Measurements from ENCODE around the gene GKN1. TPM values are rescaled to one million over a fixed set of nuclear protein-coding genes. Genes with fewer than 3 reads are reported as not detected.

Gene GKN1
- total RNA-seq, 1 donor from 2014 or later, result not detected

GRCh38 chr2:68959001-68959400 is 15.4 kb upstream of the GKN1 start:
- no peak for DNase-seq (ENCODE audit: low read depth)

GRCh38 chr2:68961380-68961779 is 13.1 kb upstream of the GKN1 start:
- no peak for DNase-seq (ENCODE audit: low read depth)

DNA sequence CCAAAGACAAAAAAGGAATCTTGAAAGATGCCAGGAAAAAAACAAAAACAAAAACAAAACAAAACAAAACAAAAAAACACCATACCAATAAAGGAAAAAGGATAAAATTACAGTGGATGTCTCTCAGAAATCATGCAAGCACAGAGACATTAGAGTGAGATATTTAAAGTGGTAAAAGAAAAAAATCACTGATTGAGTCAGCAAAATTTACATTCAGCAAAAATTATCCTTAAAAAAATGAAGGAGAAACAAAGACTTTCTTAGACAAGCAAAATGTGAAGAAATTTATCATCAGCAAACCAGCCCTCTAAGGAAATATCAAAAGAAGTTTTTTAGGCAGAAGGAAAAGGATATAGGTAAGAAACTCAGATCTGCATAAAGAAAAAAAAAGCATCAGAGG is 10.2 kb upstream of the GKN1 start:
- no peak for DNase-seq (ENCODE audit: low read depth)

DNA sequence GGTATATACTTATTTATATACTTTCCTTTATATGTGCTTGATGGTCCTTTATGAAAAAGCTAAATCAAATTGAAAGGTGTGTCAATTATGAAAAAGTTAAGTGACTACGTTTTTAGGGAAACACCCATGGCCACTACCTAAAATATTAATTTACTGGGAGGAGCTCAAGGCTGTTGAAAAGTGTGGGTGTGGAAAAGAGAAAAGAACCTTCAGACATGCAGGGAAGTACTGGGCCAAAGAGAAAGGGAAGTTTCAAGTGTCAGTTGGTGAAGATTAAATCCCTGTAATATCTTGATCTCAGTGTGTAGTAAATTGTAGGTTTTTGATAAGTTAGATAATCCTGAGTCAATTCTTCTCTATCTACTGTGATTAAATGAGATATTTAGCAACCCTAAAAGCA is 6.2 kb upstream of the GKN1 start:
- DNase-seq (ENCODE audit: low read depth), result no peak

DNA sequence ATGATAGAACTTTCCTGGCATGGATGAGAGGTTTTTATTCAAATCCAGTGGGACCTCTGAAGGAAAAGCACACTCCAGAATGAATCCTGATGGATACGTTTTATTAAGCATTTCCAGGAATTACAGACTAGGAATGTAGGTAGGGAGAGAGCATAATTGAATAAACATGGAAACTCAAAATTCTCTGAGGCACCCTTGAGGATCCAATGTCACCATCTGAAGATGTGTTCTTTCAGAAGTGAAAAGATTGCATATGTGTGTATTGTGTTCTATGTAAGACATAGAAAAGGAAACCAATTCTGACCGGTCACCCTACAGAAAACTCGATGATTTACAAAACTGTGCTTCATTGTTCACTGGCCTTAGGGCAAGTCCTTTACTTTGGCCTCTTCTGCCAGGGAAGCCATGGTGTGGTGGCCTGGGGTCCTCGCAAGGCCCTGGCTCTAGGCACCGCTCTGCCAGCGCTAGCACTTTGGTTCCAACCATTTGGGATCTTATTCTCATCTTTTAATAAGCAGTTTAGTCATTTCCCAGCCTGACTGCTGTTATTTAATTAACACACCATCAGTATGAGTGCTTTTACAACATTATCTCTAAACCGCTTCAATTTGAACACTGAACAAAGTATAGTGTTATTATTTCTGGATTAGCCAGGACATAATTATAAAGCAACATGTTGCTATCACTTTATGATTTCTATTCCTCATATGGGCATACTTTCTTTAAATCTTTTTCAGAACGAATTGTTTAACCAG is 4.5 kb upstream of the GKN1 start:
- no peak for DNase-seq (ENCODE audit: low read depth)

DNA sequence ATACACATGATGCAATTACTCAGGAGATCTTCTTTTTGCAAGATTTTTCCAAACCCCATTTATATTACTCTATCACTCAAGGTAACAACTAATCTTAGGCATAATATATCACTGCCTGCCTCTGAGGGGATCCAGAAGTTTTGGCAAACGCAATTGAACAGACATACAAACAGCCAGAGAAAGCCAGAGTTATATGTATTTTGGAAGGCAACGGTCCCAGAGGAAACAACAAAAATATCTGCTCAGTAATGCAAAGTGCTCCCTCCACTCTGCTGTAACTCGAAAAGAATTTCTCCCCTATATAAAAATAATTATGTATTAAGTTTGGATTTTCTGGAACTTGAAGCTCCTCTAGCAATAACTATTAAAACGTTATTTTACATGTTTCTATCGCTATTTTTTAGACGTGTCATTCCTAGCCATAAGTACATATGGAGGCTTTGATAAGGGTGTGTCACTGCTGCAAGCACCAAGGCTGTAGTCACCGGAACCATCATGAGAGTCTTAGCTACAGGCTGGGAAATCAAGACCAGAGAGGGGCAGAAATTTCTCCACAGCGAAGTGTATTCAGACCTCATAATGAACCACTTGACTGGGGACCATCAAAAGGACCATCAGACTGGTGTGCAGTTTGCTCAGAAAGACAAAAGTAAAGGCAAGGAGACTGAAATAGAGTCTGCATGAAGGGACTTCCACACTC is 3.7 kb upstream of the GKN1 start:
- no peak for DNase-seq (ENCODE audit: low read depth)

GRCh38 chr2:68971591-68972231 is 2.7 kb upstream of the GKN1 start:
- DNase-seq (ENCODE audit: low read depth), result peak; percentile 82

DNA sequence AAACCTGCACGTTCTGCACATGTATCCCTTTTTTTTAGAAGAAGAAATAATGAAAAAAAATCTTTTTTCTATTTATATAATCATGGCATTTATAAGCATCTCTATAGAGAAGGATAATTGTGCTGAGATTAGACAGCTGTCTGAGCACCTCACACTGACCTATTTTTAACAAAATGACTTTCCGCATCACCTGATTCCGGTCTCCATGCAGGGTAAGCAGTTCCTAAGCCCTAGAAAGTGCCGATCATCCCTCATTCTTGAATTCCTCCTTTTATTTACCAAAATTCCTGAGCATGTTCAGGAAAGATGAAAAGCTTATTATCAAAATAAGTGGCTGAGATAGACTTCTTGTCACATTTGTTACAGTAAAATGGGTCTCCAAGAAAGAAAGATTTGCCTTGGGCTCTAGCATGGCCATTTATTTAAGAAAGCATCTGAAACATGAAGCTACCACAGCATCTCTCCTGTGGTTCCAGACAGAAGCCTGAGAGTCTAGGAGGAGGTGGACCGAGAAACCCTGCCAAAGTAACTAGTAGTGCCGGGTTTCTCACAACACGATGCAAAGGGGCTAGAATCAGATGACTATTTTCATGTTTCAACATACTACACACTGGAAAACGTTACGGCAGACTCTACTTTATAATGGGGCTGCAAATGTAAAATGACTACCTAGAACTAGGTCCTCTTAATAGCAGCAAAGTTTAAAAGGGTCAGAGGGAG is 670 bp downstream of the GKN1 start:
- DNase-seq (ENCODE audit: low read depth), result no peak

DNA sequence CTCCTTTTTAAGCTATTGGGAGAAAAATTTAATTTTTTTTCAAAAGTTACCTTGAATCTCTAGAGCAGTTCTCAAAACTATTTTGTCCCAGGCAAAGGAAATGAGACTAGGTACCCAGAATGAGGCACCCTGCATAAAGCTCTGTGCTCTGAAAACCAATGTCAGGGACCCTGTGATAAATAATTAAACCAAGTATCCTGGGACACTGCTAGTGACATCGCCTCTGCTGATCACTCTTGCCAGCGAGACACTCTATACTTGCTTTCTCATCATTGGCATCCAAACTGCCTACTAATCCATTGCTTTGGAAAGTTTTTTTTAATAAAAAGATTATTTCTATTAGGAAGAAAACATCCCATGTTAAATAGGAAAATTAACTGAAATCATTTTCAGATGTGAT is 1.4 kb downstream of the GKN1 start:
- no peak for DNase-seq (ENCODE audit: low read depth)

DNA sequence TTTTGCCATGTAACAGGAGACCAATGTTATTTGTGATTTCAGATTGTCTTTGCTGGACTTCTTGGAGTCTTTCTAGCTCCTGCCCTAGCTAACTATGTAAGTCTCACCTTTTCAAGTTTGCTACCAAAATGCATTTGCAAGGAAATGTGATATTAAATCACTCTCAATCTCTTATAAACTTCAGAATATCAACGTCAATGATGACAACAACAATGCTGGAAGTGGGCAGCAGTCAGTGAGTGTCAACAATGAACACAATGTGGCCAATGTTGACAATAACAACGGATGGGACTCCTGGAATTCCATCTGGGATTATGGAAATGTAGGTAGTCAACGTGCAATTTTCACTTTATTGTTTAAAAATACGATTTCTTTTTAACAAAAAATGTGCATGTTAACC is 3.0 kb downstream of the GKN1 start:
- DNase-seq (ENCODE audit: low read depth), result no peak

- DNase-seq (ENCODE audit: low read depth), result no peak
These were observed 3.7 kb downstream of the GKN1 start for GRCh38 chr2:68978098-68978497.

DNA sequence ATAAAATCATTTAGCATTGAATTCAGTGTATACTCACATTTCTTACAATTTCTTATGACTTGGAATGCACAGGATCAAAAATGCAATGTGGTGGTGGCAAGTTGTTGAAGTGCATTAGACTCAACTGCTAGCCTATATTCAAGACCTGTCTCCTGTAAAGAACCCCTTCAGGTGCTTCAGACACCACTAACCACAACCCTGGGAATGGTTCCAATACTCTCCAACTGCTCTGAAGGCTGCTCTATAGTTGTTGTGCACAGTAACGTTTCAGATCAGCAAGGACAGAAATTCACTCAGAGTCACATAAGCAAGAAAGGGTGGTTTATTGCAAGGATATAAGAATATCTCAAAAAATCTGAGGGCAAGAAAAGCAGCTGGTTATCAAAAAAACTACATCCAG is 6.5 kb downstream of the GKN1 start:
- DNase-seq (ENCODE audit: low read depth), result no peak

GRCh38 chr2:68987021-68987503 is 12.6 kb downstream of the GKN1 start:
- no peak for DNase-seq (ENCODE audit: low read depth)

DNA sequence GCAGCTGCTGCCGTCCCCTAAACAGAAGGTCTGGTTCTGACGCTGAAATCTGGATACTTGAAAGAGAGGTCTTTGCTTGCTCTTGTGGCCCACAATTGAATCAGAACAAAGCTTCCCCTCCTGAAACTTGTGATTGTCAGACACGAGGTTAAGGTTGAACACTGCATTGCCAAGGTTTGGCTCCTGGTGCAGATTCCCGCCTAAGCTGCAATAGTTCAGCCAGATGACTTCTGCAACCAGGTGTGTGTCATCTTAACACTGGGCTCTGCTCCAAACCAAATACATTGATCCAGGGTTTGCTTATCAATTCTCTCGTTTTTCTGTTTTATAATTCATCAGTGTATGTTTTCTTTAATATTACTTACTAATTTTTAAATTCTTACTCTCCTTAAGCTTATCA is 14.6 kb downstream of the GKN1 start:
- DNase-seq (ENCODE audit: low read depth), result no peak

DNA sequence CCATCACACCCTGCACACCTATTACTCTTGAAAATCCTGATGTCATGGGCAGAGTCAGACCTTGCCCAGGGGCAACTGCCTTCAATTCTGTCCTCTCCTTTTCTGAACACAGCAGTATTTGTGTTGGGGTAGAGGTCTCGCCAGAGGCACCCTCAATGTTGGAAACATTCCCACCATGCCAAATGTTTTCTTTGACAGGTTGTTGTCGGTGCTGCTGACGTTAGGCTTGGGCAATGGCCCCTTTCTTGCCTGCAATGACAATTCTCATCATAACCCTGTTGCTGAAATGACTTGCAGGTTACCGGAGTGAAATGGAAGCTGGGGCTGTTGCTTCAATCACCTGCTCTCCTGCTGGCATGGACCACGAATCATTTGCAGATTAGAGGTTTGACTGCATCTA is 17.9 kb downstream of the GKN1 start:
- DNase-seq (ENCODE audit: low read depth), result no peak

DNA sequence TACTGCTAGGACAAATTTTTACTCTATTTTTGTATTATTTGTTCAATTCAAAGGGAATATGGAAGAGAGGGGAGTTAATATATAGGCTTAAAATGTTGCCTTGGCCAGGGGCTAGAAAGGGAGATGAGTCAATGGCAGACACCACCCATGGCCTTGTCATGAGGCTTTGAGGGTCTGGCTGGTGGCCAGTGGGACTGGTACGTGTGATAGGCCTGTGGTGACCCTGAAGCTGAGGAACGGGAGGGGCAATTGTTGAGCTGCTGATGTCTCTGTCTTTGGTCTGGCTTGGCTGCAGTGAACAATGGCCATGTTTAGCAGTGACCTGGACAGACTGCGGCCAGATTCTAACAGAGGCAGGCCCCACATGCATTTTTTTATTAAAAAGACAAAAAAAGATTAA is 18.5 kb downstream of the GKN1 start:
- DNase-seq (ENCODE audit: low read depth), result no peak

DNA sequence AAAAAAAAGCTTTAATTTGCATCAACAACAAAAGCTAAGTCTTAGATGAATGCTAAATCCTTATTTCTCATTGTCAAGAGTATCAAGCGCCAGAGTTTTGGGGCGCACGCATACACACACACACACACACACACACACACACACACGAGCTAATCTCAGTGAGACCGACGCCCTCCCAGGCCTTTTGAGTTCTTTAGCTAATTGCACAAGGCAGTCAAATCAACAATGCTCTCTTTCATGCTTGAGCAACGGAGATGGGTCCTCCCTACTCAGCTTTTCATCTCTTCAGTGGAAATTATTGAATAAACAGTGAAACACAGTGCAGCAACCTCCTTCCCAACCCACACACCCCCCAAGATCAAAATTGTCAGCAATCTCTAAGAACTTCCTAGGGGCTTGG is 19.2 kb downstream of the GKN1 start:
- DNase-seq (ENCODE audit: low read depth), result no peak

DNA sequence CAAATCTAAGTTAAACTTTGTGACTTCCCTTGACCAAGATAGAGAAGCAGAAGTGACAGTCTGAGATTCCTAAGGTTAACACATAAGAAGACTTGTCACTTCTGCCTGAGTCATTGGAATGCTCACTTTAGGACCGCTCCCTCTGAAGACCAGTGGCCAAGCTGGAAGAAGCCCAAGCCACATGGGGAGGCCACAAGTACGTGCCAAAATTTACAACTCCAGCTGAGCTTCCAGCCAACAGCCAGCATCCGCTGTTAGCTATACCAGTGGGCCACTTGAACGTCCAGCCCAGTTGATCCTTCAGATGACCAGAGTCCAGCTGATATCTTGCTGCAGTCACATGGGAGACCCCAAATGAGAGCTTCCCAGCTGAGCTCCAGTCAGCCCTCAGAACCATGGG is 20.4 kb downstream of the GKN1 start:
- DNase-seq (ENCODE audit: low read depth), result no peak

DNA sequence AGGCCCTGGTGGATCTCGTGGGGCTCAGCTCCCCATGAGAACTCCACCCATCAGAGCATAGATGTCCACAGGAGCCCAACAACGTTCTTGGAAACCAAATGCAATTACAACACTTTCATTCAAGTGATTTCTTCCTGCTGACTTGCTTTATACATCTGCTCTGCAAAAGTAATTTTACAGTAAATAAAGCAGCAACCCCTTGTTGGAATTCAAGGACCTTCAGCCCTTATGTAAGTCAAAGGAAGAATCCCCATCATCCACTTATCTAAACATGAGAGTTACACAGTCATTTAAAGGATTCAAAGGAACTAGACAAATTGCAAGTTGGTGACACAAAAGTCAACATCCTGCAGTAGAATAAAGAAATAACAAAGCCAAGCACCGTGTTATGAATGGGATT is 21.5 kb downstream of the GKN1 start:
- no peak for DNase-seq (ENCODE audit: low read depth)

GRCh38 chr2:68997401-68997800 is 23.0 kb downstream of the GKN1 start:
- no peak for DNase-seq (ENCODE audit: low read depth)

DNA sequence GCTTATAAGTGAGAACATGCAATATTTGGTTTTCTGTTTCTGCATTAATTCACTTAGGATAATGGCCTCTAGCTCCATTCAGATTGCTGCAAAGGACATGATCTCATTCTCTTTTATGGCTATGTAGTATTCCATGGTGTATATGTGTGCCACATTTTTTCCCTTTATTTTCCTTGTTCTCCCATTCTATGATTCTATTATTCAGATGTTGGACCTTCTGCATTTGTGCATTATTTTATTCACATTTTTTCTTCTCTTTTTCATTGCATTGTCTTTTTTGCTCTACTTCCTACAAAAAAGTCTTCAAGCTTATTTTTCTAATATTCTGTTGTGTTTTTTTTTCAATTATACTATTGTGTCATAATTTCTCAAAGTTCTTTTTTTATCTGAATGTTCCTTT is 27.4 kb downstream of the GKN1 start:
- DNase-seq (ENCODE audit: low read depth), result no peak

- no peak for DNase-seq (ENCODE audit: low read depth)
These were observed 29.3 kb downstream of the GKN1 start for GRCh38 chr2:69003731-69004130.
